Cardiac muscle cell (in vitro differentiated cells and primary cell): Measurements from ENCODE around the gene CCNE1. TPM values are rescaled to one million over a fixed set of nuclear protein-coding genes. Genes with fewer than 3 reads are reported as not detected.
A peak's percentile ranks its signal among the peaks of the same experiment; 100 is the strongest.

Experiments used
- DNase-seq, 2 donors: peaks; one replicate each; pipeline versions ENCODE4 v3.0.0 to v3.0.0-alpha.2; 2010 to 2017; ENCODE audit warnings: low read depth in 1 of 2, low spot score in 1 of 2
- H3K27ac ChIP-seq: fragments of 200-600 bp; sonication (generic); 2 replicates; pipeline ENCODE4 v1.5.1; 2016
- H3K27me3 ChIP-seq: fragments of 200-600 bp; sonication (generic); 2 replicates; pipeline ENCODE4 v1.6.0; 2016; ENCODE audit warnings: control low read depth
- H3K36me3 ChIP-seq: fragments of 200-600 bp; sonication (generic); 2 replicates; pipeline ENCODE4 v1.5.1; 2016; ENCODE audit warnings: control low read depth
- H3K4me1 ChIP-seq: fragments of 200-600 bp; sonication (generic); 2 replicates; pipeline ENCODE4 v1.8.1; 2017; ENCODE audit warnings: low read depth, mild to moderate bottlenecking, mixed run types
- H3K4me3 ChIP-seq: fragments of 200-600 bp; sonication (generic); 2 replicates; pipeline ENCODE4 v1.5.1; 2016; ENCODE audit warnings: mild to moderate bottlenecking
- H3K9me3 ChIP-seq: fragments of 200-600 bp; sonication (generic); 2 replicates; pipeline ENCODE4 v1.5.1; 2017; ENCODE audit warnings: low read depth, mild to moderate bottlenecking, control low read depth
- CTCF ChIP-seq: IDR thresholded peaks from 2 replicates; pipeline ENCODE4 v1.5.1; 2012; ENCODE audit warnings: low read depth, mild to moderate bottlenecking, low read length
- polyA plus RNA-seq: library from polyadenylated mRNA; unstranded; fragments of >200 nt; fragmentation: Nextera tagmentation; extraction: Ambion mirVana; gene quantifications from 2 replicates; pipeline ENCODE4 v1.2.1, GENCODE V29; 2016
- total RNA-seq: library from RNA; depleted of rRNA; stranded (reverse); fragments of >200 nt; gene quantifications from 2 replicates; pipeline ENCODE4 v1.2.3, GENCODE V29; 2016

Gene CCNE1
- total and polyA plus RNA-seq, 2 experiments from 2014 or later: 15.9 to 21.8 TPM

GRCh38 chr19:29806098-29806866, 5.5 kb upstream of the CCNE1 start:
- Histone ChIP-seq H3K4me1 (no peaks in the 10 kb centered on the region), H3K27me3 (no peaks in the 10 kb centered on the region), H3K36me3 (no peaks in the 10 kb centered on the region), H3K9me3 (no peaks in the 10 kb centered on the region), H3K27ac (no peak overlapping the region), H3K4me3 (no peak overlapping the region)
- peak; percentile 18 to 82 for DNase-seq
- no peak for TF ChIP-seq CTCF

GRCh38 chr19:29807178-29807577, 4.6 kb upstream of the CCNE1 start:
- no peak for DNase-seq
- no peaks in the 10 kb centered on the region for H3K36me3 ChIP-seq
- H3K4me1 ChIP-seq: no peaks in the 10 kb centered on the region
- no peak overlapping the region for H3K27ac ChIP-seq
- no peaks in the 10 kb centered on the region for H3K9me3 ChIP-seq
- TF ChIP-seq CTCF: no peak
- H3K27me3 ChIP-seq: no peaks in the 10 kb centered on the region
- no peak overlapping the region for H3K4me3 ChIP-seq

- no peaks in the 10 kb centered on the region for H3K27me3 ChIP-seq
- no peaks in the 10 kb centered on the region for H3K4me1 ChIP-seq
- H3K4me3 ChIP-seq: no peak overlapping the region
- H3K27ac ChIP-seq: no peak overlapping the region
- DNase-seq: no peak
- H3K36me3 ChIP-seq: no peaks in the 10 kb centered on the region
- TF ChIP-seq CTCF: no peak
- H3K9me3 ChIP-seq: no peaks in the 10 kb centered on the region
Measured at GRCh38 chr19:29807870-29808405, 3.9 kb upstream of the CCNE1 start.

DNA sequence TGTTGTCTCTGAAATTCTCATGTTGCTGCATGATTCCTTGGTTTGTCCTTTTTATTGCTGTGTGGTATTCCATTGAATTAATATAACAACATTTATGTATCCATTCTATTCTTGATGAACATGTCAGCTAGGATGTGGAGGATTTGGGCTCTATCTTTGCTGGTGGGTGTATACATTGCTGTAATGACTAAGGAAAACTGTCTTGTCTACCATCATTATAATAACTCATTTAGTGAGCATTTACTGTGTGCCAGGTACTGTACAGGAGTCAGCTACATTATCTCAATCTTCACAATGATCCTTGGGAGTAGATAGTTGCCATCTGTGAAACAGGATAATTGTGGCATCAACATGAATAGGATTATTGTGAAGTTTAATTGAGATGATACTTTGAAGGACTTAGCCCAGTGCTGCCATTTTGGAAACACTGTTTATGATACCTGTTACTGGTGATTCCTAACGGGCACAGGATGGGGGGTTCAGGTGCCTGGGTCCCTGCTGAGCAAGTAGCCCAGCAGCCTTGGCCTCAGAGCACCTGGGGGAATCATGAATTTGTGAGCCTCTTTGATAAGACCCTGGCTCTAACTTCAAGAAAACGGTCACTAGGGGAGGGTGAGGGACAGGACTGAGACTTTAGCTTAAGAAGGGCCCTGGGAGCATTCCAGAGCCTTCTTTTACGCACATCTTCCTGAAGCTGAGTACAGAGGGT, 1.8 kb upstream of the CCNE1 start:
- H3K27ac ChIP-seq: peak overlapping the region; percentile 53
- no peaks in the 10 kb centered on the region for H3K4me1 ChIP-seq
- TF ChIP-seq CTCF: no peak
- no peaks in the 10 kb centered on the region for H3K36me3 ChIP-seq
- H3K27me3 ChIP-seq: no peaks in the 10 kb centered on the region
- DNase-seq: no peak
- no peaks in the 10 kb centered on the region for H3K9me3 ChIP-seq
- H3K4me3 ChIP-seq: no peak overlapping the region

- Histone ChIP-seq H3K27me3 (no peaks in the 10 kb centered on the region), H3K36me3 (no peaks in the 10 kb centered on the region), H3K27ac (peak overlapping the region; percentile 53), H3K9me3 (no peaks in the 10 kb centered on the region), H3K4me1 (no peaks in the 10 kb centered on the region), H3K4me3 (no peak overlapping the region)
- no peak for TF ChIP-seq CTCF
- peak in 1 of 2 donors; percentile 32 for DNase-seq
Measured at GRCh38 chr19:29810504-29810871, 1.3 kb upstream of the CCNE1 start.
